HL-60 (cell line): Measurements from ENCODE around the gene ATP7A.
"Not testable (repeated sequence)": the region's sequence is repeated elsewhere in the genome, so short reads cannot be mapped to it uniquely, and the experiment has no call there.

Experiments used
- TF ChIP-seq, protein P1 (sequence below): IDR thresholded peaks from one replicate; pipeline ENCODE4 v1.5.1; 2011; ENCODE audit warnings: low read length, control low read depth, inconsistent platforms; ENCODE audit not compliant: insufficient read depth
- TF ChIP-seq, protein P2 (sequence below): IDR thresholded peaks from 2 replicates; pipeline ENCODE4 v1.6.1; 2012; ENCODE audit warnings: low read depth; ENCODE audit not compliant: insufficient replicate concordance

DNA sequence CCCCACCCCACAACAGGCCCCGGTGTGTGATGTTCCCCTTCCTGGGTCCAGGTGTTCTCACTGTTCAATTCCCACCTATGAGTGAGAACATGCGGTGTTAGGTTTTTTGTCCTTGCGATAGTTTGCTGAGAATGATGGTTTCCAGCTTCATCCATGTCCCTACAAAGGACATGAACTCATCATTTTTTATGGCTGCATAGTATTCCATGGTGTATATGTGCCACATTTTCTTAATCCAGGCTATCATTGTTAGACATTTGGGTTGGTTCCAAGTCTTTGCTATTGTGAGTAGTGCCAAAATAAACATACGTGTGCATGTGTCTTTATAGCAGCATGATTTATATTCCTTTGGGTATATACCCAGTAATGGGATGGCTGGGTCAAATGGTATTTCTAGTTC is 29.1 kb upstream of the ATP7A start:
- TF ChIP-seq, protein P1, sequence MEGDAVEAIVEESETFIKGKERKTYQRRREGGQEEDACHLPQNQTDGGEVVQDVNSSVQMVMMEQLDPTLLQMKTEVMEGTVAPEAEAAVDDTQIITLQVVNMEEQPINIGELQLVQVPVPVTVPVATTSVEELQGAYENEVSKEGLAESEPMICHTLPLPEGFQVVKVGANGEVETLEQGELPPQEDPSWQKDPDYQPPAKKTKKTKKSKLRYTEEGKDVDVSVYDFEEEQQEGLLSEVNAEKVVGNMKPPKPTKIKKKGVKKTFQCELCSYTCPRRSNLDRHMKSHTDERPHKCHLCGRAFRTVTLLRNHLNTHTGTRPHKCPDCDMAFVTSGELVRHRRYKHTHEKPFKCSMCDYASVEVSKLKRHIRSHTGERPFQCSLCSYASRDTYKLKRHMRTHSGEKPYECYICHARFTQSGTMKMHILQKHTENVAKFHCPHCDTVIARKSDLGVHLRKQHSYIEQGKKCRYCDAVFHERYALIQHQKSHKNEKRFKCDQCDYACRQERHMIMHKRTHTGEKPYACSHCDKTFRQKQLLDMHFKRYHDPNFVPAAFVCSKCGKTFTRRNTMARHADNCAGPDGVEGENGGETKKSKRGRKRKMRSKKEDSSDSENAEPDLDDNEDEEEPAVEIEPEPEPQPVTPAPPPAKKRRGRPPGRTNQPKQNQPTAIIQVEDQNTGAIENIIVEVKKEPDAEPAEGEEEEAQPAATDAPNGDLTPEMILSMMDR: not testable (repeated sequence)
- TF ChIP-seq, protein P2, sequence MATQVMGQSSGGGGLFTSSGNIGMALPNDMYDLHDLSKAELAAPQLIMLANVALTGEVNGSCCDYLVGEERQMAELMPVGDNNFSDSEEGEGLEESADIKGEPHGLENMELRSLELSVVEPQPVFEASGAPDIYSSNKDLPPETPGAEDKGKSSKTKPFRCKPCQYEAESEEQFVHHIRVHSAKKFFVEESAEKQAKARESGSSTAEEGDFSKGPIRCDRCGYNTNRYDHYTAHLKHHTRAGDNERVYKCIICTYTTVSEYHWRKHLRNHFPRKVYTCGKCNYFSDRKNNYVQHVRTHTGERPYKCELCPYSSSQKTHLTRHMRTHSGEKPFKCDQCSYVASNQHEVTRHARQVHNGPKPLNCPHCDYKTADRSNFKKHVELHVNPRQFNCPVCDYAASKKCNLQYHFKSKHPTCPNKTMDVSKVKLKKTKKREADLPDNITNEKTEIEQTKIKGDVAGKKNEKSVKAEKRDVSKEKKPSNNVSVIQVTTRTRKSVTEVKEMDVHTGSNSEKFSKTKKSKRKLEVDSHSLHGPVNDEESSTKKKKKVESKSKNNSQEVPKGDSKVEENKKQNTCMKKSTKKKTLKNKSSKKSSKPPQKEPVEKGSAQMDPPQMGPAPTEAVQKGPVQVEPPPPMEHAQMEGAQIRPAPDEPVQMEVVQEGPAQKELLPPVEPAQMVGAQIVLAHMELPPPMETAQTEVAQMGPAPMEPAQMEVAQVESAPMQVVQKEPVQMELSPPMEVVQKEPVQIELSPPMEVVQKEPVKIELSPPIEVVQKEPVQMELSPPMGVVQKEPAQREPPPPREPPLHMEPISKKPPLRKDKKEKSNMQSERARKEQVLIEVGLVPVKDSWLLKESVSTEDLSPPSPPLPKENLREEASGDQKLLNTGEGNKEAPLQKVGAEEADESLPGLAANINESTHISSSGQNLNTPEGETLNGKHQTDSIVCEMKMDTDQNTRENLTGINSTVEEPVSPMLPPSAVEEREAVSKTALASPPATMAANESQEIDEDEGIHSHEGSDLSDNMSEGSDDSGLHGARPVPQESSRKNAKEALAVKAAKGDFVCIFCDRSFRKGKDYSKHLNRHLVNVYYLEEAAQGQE: not testable (repeated sequence)
